Myometrial cell (primary cell): ENCODE results near the gene CEMIP. TPM values are rescaled to one million over a fixed set of nuclear protein-coding genes. Genes with fewer than 3 reads are reported as not detected.

ENCODE experiments used
- total RNA-seq: library from RNA; depleted of rRNA; stranded (reverse); fragments of >200 nt; gene quantifications from 2 replicates; pipeline ENCODE4 v1.2.3, GENCODE V29; 2015

Gene CEMIP
- total RNA-seq = 1.4 and 3.0 TPM in 2 replicates

DNA sequence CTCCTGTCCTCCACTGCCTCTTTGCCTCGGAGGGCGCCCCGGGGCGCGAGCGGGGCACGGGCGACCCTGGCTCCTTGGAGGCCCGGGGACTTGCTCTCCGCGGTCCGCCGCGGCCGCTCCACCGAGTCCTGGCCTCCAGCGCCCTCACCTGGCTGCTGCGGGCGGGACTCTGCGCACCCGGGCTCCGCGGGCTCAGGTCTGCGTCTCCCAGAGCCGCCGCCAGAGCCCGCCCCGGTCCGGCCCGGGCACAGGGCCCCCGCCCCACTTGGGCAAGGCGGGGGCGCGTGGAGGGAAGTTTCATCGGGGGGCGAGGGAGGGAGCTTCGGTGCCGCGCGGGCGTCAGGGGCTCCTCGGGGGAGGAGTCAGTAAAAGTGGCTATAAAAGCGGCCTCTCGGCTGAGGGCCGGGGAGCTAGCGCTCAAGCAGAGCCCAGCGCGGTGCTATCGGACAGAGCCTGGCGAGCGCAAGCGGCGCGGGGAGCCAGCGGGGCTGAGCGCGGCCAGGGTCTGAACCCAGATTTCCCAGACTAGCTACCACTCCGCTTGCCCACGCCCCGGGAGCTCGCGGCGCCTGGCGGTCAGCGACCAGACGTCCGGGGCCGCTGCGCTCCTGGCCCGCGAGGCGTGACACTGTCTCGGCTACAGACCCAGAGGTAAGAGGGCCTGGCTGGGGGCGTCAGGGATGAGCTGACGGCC lies at the start of gene CEMIP:
TSS of gene CEMIP (plus strand) at position 407 of the 694 bp plus-strand sequence. CDS start 94,510 bp downstream, outside the sequence.

DNA sequence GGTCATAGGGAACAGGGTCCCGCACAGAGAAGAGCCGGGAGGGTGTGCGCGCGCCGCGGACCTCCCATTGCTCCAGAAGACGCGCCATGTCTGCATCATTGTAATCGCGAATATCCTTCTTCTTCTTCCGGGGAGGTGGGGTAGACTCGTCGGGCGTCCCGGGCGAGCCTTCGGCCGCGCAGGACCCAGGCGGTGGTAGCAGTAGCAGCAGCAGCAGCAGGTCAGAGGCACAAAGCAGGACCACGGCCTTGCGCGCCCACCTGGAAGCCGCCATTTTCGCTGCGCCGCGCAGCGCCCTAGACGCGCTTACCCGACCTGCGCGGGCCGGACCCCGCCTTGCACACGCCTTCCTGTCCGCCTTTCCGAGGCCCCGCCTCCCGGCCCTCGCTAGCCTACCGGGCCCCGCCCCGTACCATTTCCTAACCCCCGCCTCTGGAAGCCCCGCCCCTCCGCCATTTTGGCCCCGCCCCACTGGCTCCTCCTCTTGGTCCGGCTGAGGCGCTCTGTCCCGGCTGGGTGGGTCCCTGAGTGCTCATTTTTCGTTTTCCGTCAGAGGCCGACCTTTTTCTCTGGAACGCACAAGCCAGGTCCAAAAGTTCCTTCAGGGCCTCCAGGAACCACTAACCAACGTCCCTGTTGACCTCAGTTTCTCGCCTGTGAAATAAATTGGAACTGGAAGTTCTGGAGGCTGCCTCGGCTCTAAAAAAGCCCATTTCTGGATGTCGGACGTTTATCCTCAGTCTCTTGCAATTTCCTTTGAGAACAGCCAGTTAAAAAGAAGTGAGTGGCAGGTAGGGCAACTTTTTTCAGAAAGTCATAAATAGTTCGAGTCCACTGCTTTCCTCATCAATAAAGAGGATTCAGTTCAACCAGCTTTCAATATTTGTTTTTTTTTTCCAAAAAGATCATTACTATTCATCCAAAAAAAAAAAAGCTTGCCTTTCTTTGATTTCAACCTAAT lies 210.6 kb downstream of the CEMIP start, which contains the start of gene MESD:
TSS of gene MESD (minus strand) at position 302 of the 961 bp plus-strand sequence. CDS start at position 274, 28 bp downstream.

DNA sequence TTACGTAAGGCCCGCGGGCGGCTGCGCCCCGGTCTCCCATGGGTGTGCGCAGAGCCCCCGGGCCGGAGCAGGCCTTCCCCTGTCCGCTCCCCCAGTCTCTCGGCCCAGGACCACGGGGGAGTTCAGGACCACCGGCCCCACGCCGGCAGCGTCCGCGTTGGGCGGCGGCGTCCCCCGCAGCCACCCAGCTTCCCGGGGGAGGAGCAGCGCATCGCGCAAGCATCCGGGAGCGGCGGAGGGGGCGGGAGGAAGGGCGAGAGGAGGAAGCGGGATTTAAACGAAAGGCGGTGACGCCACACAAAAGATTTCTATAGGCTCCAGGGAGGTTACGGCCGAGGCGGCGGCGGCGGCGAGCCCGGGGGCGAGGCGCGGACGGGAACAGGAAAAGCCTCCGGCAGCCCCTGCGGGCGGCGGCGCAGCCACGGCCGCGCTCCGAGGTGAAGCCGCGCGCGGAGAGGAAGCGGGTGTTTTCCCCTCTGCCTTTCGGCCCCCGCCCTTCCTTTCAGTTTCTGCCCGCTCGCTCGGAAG lies 221.5 kb downstream of the CEMIP start, which contains the start of gene TLNRD1:
TSS of gene TLNRD1 (plus strand) at position 300 of the 528 bp plus-strand sequence. CDS start 1,349 bp downstream, outside the sequence.

Other genes starting within 250 kb of the CEMIP start
- 0.58 and 8.7 TPM in 2 replicates for gene ABHD17C, start 84.1 kb upstream of the CEMIP start, total RNA-seq
- 21.0 and 21.8 TPM in 2 replicates for gene MESD, start 210.4 kb downstream of the CEMIP start, total RNA-seq
- gene TLNRD1, start 221.6 kb downstream of the CEMIP start, total RNA-seq = 8.1 and 11.7 TPM in 2 replicates